22Rv1 (cell line): ENCODE results near the gene ALG14.

Source experiments
- ZFX ChIP-seq: fragments of 450-650 bp; IDR thresholded peaks from 2 replicates; pipeline ENCODE4 v1.6.1; 2017; ENCODE audit warnings: antibody characterized with exemption, borderline replicate concordance
- TF ChIP-seq, protein P1 (sequence below): fragments of 450-650 bp; IDR thresholded peaks from 2 replicates; pipeline ENCODE4 v1.5.1; 2017; ENCODE audit warnings: mild to moderate bottlenecking

DNA sequence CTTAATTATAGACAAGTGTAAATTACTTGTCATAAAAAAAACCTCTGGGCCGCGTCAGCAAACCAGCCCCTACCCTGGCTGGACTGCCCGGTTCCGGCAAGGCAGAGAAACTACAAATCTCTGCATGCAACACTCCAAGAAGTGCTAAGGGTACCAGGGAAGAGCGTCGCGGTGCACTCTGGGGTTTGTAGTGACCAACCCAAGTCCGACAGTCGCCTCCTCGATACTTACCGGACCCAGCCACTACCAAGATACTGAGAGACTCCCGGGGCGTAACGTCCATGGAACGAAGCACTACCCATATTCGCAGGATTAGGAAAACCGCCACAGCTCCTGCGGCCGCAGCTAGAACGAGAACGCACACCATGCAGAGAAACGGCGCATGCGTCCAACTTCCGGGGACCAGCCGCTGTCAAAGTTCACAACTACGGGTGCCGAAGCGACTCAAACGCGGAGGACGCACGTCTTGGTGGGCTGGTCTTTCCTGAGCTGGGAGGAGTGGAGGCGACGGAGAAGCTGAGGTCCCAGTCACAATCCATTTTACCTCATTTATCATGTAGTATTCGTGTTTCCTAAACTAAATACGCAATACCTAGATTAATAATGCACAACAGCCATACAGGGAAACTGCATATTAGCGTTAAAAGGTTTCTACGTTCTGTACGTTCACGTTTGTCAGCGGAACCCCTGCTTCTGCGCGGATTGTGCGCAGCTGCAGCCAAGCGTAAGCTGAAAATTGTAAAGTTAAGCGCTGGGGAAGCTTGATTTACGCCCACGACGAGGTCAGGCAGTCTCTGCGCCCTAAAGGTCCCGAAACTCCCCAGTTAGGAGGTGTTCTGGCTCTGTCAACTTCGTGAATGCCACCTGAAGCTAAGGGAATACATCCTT lies at the start of gene ALG14:
- TF ChIP-seq, protein P1, sequence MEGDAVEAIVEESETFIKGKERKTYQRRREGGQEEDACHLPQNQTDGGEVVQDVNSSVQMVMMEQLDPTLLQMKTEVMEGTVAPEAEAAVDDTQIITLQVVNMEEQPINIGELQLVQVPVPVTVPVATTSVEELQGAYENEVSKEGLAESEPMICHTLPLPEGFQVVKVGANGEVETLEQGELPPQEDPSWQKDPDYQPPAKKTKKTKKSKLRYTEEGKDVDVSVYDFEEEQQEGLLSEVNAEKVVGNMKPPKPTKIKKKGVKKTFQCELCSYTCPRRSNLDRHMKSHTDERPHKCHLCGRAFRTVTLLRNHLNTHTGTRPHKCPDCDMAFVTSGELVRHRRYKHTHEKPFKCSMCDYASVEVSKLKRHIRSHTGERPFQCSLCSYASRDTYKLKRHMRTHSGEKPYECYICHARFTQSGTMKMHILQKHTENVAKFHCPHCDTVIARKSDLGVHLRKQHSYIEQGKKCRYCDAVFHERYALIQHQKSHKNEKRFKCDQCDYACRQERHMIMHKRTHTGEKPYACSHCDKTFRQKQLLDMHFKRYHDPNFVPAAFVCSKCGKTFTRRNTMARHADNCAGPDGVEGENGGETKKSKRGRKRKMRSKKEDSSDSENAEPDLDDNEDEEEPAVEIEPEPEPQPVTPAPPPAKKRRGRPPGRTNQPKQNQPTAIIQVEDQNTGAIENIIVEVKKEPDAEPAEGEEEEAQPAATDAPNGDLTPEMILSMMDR: no peak
- TF ChIP-seq ZFX: no peak
